HUDEP-2 (cell line): ENCODE measurements around the gene LEPROT.

Source experiments
- DNase-seq, 76 experiments: peaks; one replicate each; lab custom pipeline; 2025; ENCODE audit not compliant: unreplicated experiment in 76 of 76; lab: John Stamatoyannopoulos, UW

The LEPROT gene

GRCh38 chr1:65409816-65410326 is 10.6 kb upstream of the LEPROT start:
- DNase-seq = no peak

GRCh38 chr1:65412256-65412983 is 8.0 kb upstream of the LEPROT start:
- DNase-seq = peak in 65 of 76 experiments; percentile 2 to 94 (median 66)

GRCh38 chr1:65412984-65413375 is 7.5 kb upstream of the LEPROT start:
- DNase-seq = no peak

- DNase-seq = no peak
Measured at GRCh38 chr1:65414538-65414937, 5.9 kb upstream of the LEPROT start.

GRCh38 chr1:65416767-65417166 is 3.7 kb upstream of the LEPROT start:
- no peak for DNase-seq

GRCh38 chr1:65417729-65418128 is 2.7 kb upstream of the LEPROT start:
- no peak for DNase-seq

- DNase-seq = peak in 1 of 76 experiments; percentile 8
Measured at GRCh38 chr1:65418522-65419185, 1.8 kb upstream of the LEPROT start.

GRCh38 chr1:65419681-65420589 is 533 bp upstream of the LEPROT start:
- DNase-seq = peak; percentile 59 to 100 (median 98)

GRCh38 chr1:65421351-65422025 is 1.0 kb downstream of the LEPROT start:
- peak in 14 of 76 experiments; percentile 19 to 63 (median 40) for DNase-seq

DNA sequence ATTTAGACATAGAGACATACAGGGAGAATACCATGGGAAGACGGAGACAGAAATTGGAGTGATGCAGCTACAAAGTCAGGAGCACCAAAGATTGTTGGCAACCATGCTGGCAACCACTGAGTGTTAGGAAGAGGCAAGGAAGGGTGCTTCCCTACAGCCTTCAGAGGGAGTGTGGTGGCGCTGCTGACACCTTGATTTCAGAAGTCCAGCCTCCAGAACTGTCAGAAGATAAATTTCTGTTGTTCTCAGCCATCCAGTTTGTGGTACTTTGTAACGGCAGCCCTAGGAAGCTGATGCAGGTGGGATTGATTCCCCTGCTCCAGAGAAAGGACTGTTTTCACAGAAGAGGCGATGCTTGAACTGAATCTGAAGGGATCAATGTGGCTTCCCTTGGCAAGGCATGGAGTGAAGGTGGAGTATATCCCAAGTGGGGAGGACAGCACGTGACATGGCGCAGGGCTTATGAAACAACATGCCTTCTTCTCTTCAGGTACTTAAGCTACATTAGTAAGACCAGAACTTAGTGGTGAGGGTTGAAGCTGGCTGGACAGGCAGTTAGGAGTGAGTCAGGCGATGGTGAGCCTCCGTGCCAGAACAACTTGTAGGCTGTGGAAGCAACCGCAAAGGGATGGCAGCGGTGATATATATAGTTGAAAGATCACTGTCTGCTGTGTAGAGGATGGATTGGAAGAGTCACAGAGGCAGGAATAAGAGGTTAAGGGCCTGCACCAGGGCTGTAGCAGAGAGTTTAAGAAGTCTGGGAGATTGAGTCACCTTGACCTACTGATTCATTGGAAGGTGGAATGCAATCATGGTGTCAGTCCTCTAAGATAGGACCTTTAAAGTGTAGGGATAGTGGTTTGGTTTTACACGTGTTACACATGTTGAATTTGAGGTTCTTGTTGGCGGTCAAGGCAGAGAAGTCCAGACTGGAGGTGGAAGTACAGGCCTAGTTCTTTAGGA is 2.1 kb downstream of the LEPROT start:
- DNase-seq = peak in 55 of 76 experiments; percentile 11 to 68 (median 31)

DNA sequence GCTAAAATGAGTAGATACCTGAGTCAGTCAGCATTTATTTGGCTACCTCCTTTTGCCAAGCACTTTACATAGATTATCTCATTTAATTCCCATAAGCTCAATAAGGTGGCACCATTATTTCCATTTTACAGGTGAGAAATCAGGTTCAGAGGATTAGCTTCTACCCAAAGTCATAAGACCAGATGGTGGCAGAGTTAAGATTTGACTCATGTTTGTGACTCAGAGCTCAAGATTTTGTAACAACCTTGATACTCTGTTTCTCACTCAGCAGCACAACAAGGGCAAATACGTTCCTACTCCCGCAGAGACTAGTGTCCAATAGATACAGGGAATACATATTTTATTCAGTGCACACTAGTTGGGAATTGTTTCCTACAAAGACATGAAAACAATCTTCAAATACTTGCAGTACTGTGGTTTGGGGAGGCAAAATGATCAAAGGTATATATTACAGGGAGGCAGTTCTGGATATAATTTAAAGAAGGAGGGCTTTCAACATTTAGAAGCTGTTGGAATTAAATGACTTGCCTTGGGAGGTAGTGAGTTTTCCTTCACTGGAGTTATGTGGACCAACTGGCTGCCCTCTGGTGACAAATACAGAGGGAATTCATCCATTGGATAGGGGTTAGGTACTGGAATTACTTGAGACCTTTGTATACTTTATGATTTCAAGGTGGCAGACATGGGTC is 3.6 kb downstream of the LEPROT start:
- DNase-seq = peak in 17 of 76 experiments; percentile 6 to 69 (median 34)

- DNase-seq = no peak
Measured at GRCh38 chr1:65424573-65424889, 4.1 kb downstream of the LEPROT start.

DNA sequence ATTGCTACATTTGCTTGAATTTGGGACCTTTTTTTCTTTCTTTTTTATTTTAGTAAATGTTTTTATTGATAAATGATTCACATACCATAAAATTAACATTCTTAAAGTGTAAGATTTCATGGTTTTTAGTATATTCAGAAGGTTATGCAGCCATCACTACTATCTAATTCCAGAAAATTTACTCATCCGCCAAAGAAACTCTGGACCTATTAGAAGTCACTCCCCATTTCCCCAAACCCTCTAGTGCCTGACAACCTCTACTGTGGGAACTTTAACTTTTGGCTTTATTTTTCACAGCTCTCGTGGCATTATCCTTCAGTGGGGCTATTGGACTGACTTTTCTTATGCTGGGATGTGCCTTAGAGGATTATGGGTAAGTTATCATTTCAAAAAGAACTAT is 4.5 kb downstream of the LEPROT start:
- no peak for DNase-seq

GRCh38 chr1:65425697-65426096 is 5.2 kb downstream of the LEPROT start:
- no peak for DNase-seq

DNA sequence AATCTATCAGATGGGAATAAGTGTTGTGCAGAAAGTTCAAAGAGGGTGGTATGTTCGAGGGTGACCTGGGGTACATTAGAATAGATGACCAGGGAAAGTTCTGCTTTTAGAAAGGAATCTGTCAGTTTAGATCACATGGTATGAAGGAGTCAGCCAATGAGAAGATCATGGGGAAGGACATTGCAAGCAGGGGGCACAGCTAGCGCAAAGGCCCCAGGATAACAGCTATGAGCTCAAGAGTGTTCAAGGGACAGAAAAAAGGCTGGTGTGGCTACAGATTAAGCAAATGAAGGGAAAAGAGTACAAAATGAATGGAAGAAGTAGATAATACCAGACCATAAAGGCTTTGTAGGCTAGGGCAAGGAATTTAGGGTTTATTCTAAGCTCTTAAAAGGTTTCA is 8.6 kb downstream of the LEPROT start:
- peak in 1 of 76 experiments; percentile 15 for DNase-seq

GRCh38 chr1:65429806-65430205 is 9.3 kb downstream of the LEPROT start:
- no peak for DNase-seq

DNA sequence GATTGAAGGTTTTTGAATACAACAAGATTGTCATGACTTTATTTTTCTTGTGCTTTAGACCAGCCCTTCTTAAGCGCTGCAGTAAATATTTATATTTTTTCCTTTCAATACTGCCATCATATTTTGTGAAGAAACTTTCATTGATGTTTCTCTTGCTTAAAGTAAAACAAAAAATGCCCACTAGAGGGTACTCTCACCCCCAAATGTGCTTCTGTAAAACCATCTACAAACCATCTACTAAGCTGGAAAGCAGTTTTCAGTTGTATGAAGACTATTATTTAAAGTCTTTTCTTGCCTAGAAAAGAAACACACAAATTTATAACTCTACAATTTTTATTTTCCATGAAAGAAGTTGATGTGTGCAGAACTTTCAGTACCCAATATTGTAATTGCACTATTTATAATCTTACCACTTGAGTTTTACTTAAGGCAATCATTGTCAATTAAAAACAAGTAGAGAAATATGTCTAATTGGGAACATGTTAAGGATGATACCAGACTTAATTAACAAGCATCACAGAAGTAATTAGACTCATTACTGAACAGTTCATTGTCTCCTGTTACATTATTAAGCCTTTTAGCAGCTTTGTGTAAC is 10.7 kb downstream of the LEPROT start:
- peak in 32 of 76 experiments; percentile 4 to 71 (median 36) for DNase-seq

- DNase-seq = no peak
Measured at GRCh38 chr1:65432918-65433317, 12.4 kb downstream of the LEPROT start.
